H1 (cell line): ENCODE measurements around the gene PSMC3. TPM values are rescaled to one million over a fixed set of nuclear protein-coding genes. Genes with fewer than 3 reads are reported as not detected.

Experiments
- CTCF ChIA-PET: fragments of 300-600 bp; sonication (Branson Sonifier 250); formaldehyde crosslinking; loops from one replicate; lab custom pipeline; 2021; ENCODE audit not compliant: partially characterized antibody; lab: Charles Lee
- POLR2A ChIA-PET: fragments of 300-600 bp; sonication (Branson Sonifier 250); formaldehyde crosslinking; loops from one replicate; lab custom pipeline; 2021; ENCODE audit warnings: inconsistent platforms; ENCODE audit not compliant: partially characterized antibody; lab: Charles Lee
- DNase-seq, 2 experiments: peaks; one replicate each; pipeline versions ENCODE4 v3.0.0 to v3.0.0-alpha.2; 2010 to 2022; ENCODE audit warnings: low spot score in 2 of 2, low read depth in 1 of 2, mixed read lengths in 1 of 2
- FAIRE-seq: peaks from 2 replicates; lab custom pipeline; 2011; peaks lifted over from hg19 to GRCh38; lab: Jason Lieb, UNC
- H2AFZ ChIP-seq: 2 replicates; pipeline ENCODE4 v1.8.1; 2012; ENCODE audit warnings: low read length, inconsistent platforms
- H2AK5ac ChIP-seq: 2 replicates; pipeline ENCODE4 v1.6.1; 2013; ENCODE audit warnings: low read depth, low read length
- H2BK120ac ChIP-seq: replicated peaks from 2 replicates; pipeline ENCODE3; 2013; ENCODE audit warnings: low read depth, low read length, inconsistent platforms
- H2BK12ac ChIP-seq: 2 replicates; pipeline ENCODE4 v1.6.1; 2013; ENCODE audit warnings: low read depth, low read length
- H2BK15ac ChIP-seq: 2 replicates; pipeline ENCODE4 v1.6.1; 2013; ENCODE audit warnings: low read length
- H2BK20ac ChIP-seq: 2 replicates; pipeline ENCODE4 v1.6.1; 2013; ENCODE audit warnings: low read length
- H2BK5ac ChIP-seq: 2 replicates; pipeline ENCODE4 v1.6.1; 2013; ENCODE audit warnings: low read depth, low read length
- H3K14ac ChIP-seq: 2 replicates; pipeline ENCODE4 v1.6.1; 2013; ENCODE audit warnings: inconsistent platforms; ENCODE audit not compliant: insufficient read length
- H3K18ac ChIP-seq: 2 replicates; pipeline ENCODE4 v1.6.1; 2013; ENCODE audit warnings: low read length; ENCODE audit errors: extremely low read depth
- H3K23ac ChIP-seq: 2 replicates; pipeline ENCODE4 v1.6.1; 2013; ENCODE audit warnings: inconsistent platforms; ENCODE audit not compliant: insufficient read length
- H3K23me2 ChIP-seq: 2 replicates; pipeline ENCODE4 v1.6.1; 2013; ENCODE audit warnings: low read depth, low read length
- H3K27ac ChIP-seq: 2 replicates; pipeline ENCODE4 v1.6.1; 2011; ENCODE audit warnings: low read depth, low read length, inconsistent platforms
- H3K27me3 ChIP-seq, 4 experiments: replicated peaks in 1 of 4; 1 replicate in 1 of 4; 2 replicates in 3 of 4; pipeline versions ENCODE4 v1.6.1 to v1.8.1; 2011 to 2013; ENCODE audit warnings: low read length in 3 of 4, mild to moderate bottlenecking in 3 of 4, inconsistent platforms in 2 of 4, mixed read lengths in 2 of 4, moderate library complexity in 1 of 4; ENCODE audit not compliant: control insufficient read depth in 3 of 4, insufficient read depth in 3 of 4; ENCODE audit errors: extremely low read depth in 1 of 4
- H3K36me3 ChIP-seq, 4 experiments: 2 replicates each; pipeline versions ENCODE4 v1.6.1 to v1.8.1; 2011 to 2013; ENCODE audit warnings: mild to moderate bottlenecking in 4 of 4, low read length in 3 of 4, moderate library complexity in 2 of 4, control low read depth in 1 of 4, inconsistent platforms in 1 of 4; ENCODE audit not compliant: insufficient read depth in 4 of 4, control insufficient read depth in 2 of 4
- H3K4ac ChIP-seq: replicated peaks from 2 replicates; pipeline ENCODE3; 2013; ENCODE audit warnings: low read length, low read depth, mixed read lengths, inconsistent platforms; ENCODE audit not compliant: insufficient read length
- H3K4me1 ChIP-seq, 4 experiments: replicated peaks in 1 of 4; 1 replicate in 1 of 4; 2 replicates in 3 of 4; pipeline versions ENCODE4 v1.6.1 to v1.8.1; 2011 to 2013; ENCODE audit warnings: low read length in 3 of 4, inconsistent platforms in 2 of 4, mixed read lengths in 1 of 4; ENCODE audit not compliant: insufficient read depth in 4 of 4, control insufficient read depth in 3 of 4
- H3K4me2 ChIP-seq, 2 experiments: 2 replicates each; pipeline versions ENCODE4 v1.6.1 to v1.8.1; 2011 to 2013; ENCODE audit warnings: low read depth in 2 of 2, low read length in 2 of 2, control low read depth in 1 of 2, inconsistent platforms in 1 of 2, mild to moderate bottlenecking in 1 of 2; ENCODE audit not compliant: insufficient read depth in 1 of 2
- H3K4me3 ChIP-seq, 4 experiments: fragments of 200-600, 300-600 bp in 1 of 4; sonication (generic), shearing (Covaris generic), sonication (Bioruptor Twin) in 1 of 4; 2 replicates each; pipeline versions ENCODE4 v1.5.1 to v1.8.1; 2011 to 2016; ENCODE audit warnings: low read length in 4 of 4, low read depth in 3 of 4, control low read depth in 2 of 4, inconsistent platforms in 2 of 4, mild to moderate bottlenecking in 2 of 4, mixed read lengths in 1 of 4, moderate library complexity in 1 of 4; ENCODE audit not compliant: insufficient read depth in 2 of 4; ENCODE audit errors: extremely low read depth in 1 of 4
- H3K56ac ChIP-seq: replicated peaks from 2 replicates; pipeline ENCODE3; 2013; ENCODE audit warnings: low read depth, mild to moderate bottlenecking, mixed read lengths, low read length, inconsistent platforms; ENCODE audit not compliant: insufficient read length
- H3K79me1 ChIP-seq: 2 replicates; pipeline ENCODE4 v1.6.1; 2013; ENCODE audit warnings: low read depth, low read length, control low read depth
- H3K79me2 ChIP-seq, 2 experiments: 2 replicates each; pipeline versions ENCODE4 v1.6.1 to v1.8.1; 2012 to 2013; ENCODE audit warnings: low read length in 2 of 2, mild to moderate bottlenecking in 2 of 2, inconsistent platforms in 1 of 2; ENCODE audit not compliant: insufficient read depth in 2 of 2, control insufficient read depth in 1 of 2
- H3K9ac ChIP-seq, 4 experiments: replicated peaks in 1 of 4; 1 replicate in 1 of 4; 2 replicates in 3 of 4; pipeline versions ENCODE4 v1.6.1 to v1.8.1; 2011 to 2013; ENCODE audit warnings: low read depth in 3 of 4, low read length in 3 of 4, control low read depth in 2 of 4, mild to moderate bottlenecking in 2 of 4, moderate library complexity in 2 of 4, inconsistent platforms in 1 of 4; ENCODE audit errors: extremely low read depth in 1 of 4
- H3K9me3 ChIP-seq, 2 experiments: 2 replicates each; pipeline versions ENCODE4 v1.6.1 to v1.8.1; 2012 to 2013; ENCODE audit warnings: mild to moderate bottlenecking in 2 of 2, moderate library complexity in 2 of 2, control low read depth in 1 of 2, inconsistent platforms in 1 of 2, low read depth in 1 of 2, low read length in 1 of 2, mixed read lengths in 1 of 2; ENCODE audit not compliant: insufficient read depth in 2 of 2
- H4K20me1 ChIP-seq, 2 experiments: replicated peaks in 1 of 2; 2 replicates each; pipeline versions ENCODE3 to v1.8.1; 2011 to 2013; ENCODE audit warnings: inconsistent platforms in 2 of 2, low read length in 2 of 2, mild to moderate bottlenecking in 1 of 2; ENCODE audit not compliant: insufficient read depth in 2 of 2, control insufficient read depth in 1 of 2
- H4K5ac ChIP-seq: 2 replicates; pipeline ENCODE4 v1.6.1; 2013; ENCODE audit warnings: low read length, low read depth, mixed read lengths, inconsistent platforms; ENCODE audit not compliant: insufficient read length
- H4K8ac ChIP-seq: 2 replicates; pipeline ENCODE4 v1.8.0; 2013; ENCODE audit warnings: mild to moderate bottlenecking, moderate library complexity, low read length, inconsistent platforms; ENCODE audit not compliant: insufficient read depth; ENCODE audit errors: extremely low read depth
- H4K91ac ChIP-seq: replicated peaks from 2 replicates; pipeline ENCODE3; 2013; ENCODE audit warnings: low read length, mixed read lengths, inconsistent platforms; ENCODE audit not compliant: insufficient read length
- BRCA1 ChIP-seq: IDR thresholded peaks from 2 replicates; pipeline ENCODE4 v1.6.1; 2012; ENCODE audit warnings: low read depth, low read length, improper control_type of control experiment
- CEBPB ChIP-seq: IDR thresholded peaks from 2 replicates; pipeline ENCODE4 v1.6.1; 2012; ENCODE audit warnings: low read depth, low read length
- JUN ChIP-seq: IDR thresholded peaks from 2 replicates; pipeline ENCODE4 v1.6.1; 2011; ENCODE audit warnings: low read depth, mild to moderate bottlenecking, improper control_type of control experiment, low read length
- KDM4A ChIP-seq: IDR thresholded peaks from one replicate; pipeline ENCODE4 v1.7.1; 2012; ENCODE audit warnings: low read depth, mild to moderate bottlenecking, moderate library complexity, low read length, inconsistent platforms; ENCODE audit not compliant: severe bottlenecking
- PHF8 ChIP-seq: fragments of 200-600 bp; sonication (generic); conservative IDR thresholded peaks from 2 replicates; pipeline ENCODE4 v1.7.1; 2012; ENCODE audit warnings: low read depth, mild to moderate bottlenecking, inconsistent platforms, low read length, moderate library complexity
- TEAD4 ChIP-seq: IDR thresholded peaks from 2 replicates; pipeline ENCODE4 v1.6.1; 2012; ENCODE audit warnings: low read depth, low read length, inconsistent platforms, mixed read lengths
- USF2 ChIP-seq: IDR thresholded peaks from 2 replicates; pipeline ENCODE4 v1.6.1; 2011; ENCODE audit warnings: low read length, improper control_type of control experiment
- YY1 ChIP-seq: IDR thresholded peaks from 2 replicates; pipeline ENCODE4 v1.6.1; 2011; ENCODE audit warnings: low read depth, mild to moderate bottlenecking, low read length
- WGBS, 2 experiments: shearing (Covaris generic) in 1 of 2; methylation state at CpG; one replicate each; pipeline versions ENCODE4 v1.1.6 to v1.1.7; 2013 to 2015; ENCODE audit warnings: low lambda C conversion rate in 2 of 2, mixed read lengths in 2 of 2, inconsistent platforms in 1 of 2, low coverage in 1 of 2, missing lambda C conversion rate in 1 of 2; ENCODE audit not compliant: insufficient replicate concordance in 2 of 2, insufficient coverage in 1 of 2, insufficient read length in 1 of 2; ENCODE audit errors: extremely low coverage in 1 of 2, missing lambda C conversion rate in 1 of 2; 5-methylcytosine and 5-hydroxymethylcytosine counted together
- polyA plus RNA-seq, 7 experiments: library from polyadenylated mRNA; depleted of rRNA in 3 of 7; stranded (reverse) in 5 of 7; unstranded in 2 of 7; fragments of >200 nt in 5 of 7; fragments of 200-250 nt in 2 of 7; gene quantifications; 1 replicate in 5 of 7; 2 replicates in 1 of 7; 4 replicates in 1 of 7; pipeline versions ENCODE4 v1.2.1 to v1.2.3, GENCODE V29; 2011 to 2013; ENCODE audit warnings: missing spikeins in 2 of 7, mixed read lengths in 2 of 7
- total RNA-seq: library from RNA; stranded (reverse); fragmentation: NEBNext Ultra II Directional; extraction: Animal tissue kit (Norgen Biotek cat#: 25700); gene quantifications from 2 replicates; pipeline ENCODE4 v1.2.1, GENCODE V29; 2021

Gene PSMC3
- total and polyA plus RNA-seq, 2 of the 8 experiments (the other 6 are each of a cell fraction or from before 2014, with no cell fraction given), result 105 to 160 TPM

- peak overlapping the region; percentile 11; the same call in 1 of the 2 replicates for H3K27ac ChIP-seq
- H3K18ac ChIP-seq, result no peak overlapping the region; the same call in 1 of the 2 replicates
- no peak overlapping the region for H2BK5ac ChIP-seq
- H2AK5ac ChIP-seq, result no peak overlapping the region
- H3K4me3 ChIP-seq, result peak overlapping the region; percentile 56 to 77 (median 70)
- no peaks in the 10 kb centered on the region for H3K79me1 ChIP-seq
- peak overlapping the region; percentile 10 for H3K14ac ChIP-seq
- peak overlapping the region; percentile 76 to 81 for H3K4me2 ChIP-seq
- POLR2A ChIA-PET, result interaction anchor here (0.7 to 12.8 kb wide), 7 partner anchors 9 to 32 kb away, joined by 3 to 140 read pairs (median 5); partner anchors contain the start of gene PSMC3
- H4K20me1 ChIP-seq, result peaks cover 0 to 2% of the 10 kb centered on the region in 2 experiments
- H2AFZ ChIP-seq, result peak overlapping the region; percentile 2; the same call in 1 of the 2 replicates
- WGBS, 2 experiments, result 39% methylated on average over 17 of the region's 50 CpGs; no CpG with 5 or more reads in 1 of the 2 experiments
- DNase-seq (no peak), FAIRE-seq (no peak)
- peak overlapping the region; percentile 62 for H3K23ac ChIP-seq
- H4K5ac ChIP-seq, result peak overlapping the region; percentile 93
- CTCF ChIA-PET, result interaction anchor here (0.6 to 6.2 kb wide), 8 partner anchors 16 to 149 kb away, joined by 3 to 59 read pairs (median 4); partner anchors contain the start of gene PSMC3
- no peaks in the 10 kb centered on the region; a peak in 1 of 4 replicates for H3K79me2 ChIP-seq
- H3K27me3 ChIP-seq, result no peaks in the 10 kb centered on the region
- H2BK120ac ChIP-seq, result no peak overlapping the region
- peak overlapping the region in 3 of 4 experiments; percentile 61 to 71 (median 68); a peak in 6 of 7 replicates for H3K9ac ChIP-seq
- no peaks in the 10 kb centered on the region for H3K9me3 ChIP-seq
- no peak for TF ChIP-seq BRCA1
- no peak for TF ChIP-seq USF2
- TF ChIP-seq PHF8, result peak; percentile 62
- TF ChIP-seq CEBPB, result no peak
- TF ChIP-seq YY1, result no peak
- no peak for TF ChIP-seq TEAD4
- TF ChIP-seq JUN, result no peak
- TF ChIP-seq KDM4A, result no peak
- peaks cover 5 to 13% (median 9%) of the 10 kb centered on the region in 4 experiments for H3K4me1 ChIP-seq
- no peak overlapping the region for H2BK15ac ChIP-seq
- no peak overlapping the region for H2BK20ac ChIP-seq
- H3K36me3 ChIP-seq, result peaks cover 0 to 2% (median 0%) of the 10 kb centered on the region in 4 experiments; a peak in 2 of 8 replicates
- H4K91ac ChIP-seq, result peak overlapping the region; percentile 91
- peak overlapping the region; percentile 90 for H3K56ac ChIP-seq
- peak overlapping the region; percentile 87 for H4K8ac ChIP-seq
- H2BK12ac ChIP-seq, result 0 out of 2 replicates have a peak overlapping the region, but pooled peaks have one; percentile 1
- peak overlapping the region; percentile 94 for H3K4ac ChIP-seq
- peaks cover 11% of the 10 kb centered on the region for H3K23me2 ChIP-seq
These were observed 17.4 kb downstream of the PSMC3 start for GRCh38 chr11:47408598-47409439.
